ENCODE results near the gene GPR31. TPM values are rescaled to one million over a fixed set of nuclear protein-coding genes. Genes with fewer than 3 reads are reported as not detected.
A peak's percentile ranks its signal among the peaks of the same experiment; 100 is the strongest.

GPR31 gene
- total RNA-seq, 4 donors from 2014 or later = not detected

DNA sequence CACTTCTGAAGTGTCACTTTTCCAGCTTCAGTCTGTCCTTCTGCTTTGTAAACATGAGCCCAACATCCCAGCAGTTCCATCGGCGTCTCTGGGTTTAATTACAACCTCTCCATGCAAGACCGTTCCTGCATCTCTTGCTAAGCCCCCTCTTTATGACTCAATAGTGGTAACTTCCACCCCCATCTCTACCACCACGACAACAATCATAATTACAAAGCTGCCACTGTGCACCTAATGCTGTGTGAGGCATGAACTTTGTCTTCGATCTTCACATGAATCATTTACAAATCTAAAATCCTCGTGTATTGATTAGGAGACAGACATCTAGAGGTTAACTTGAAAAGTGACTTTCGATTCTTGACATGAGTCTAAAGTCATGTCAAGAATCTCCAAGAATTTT lies 39.8 kb downstream of the GPR31 start:
- no peak overlapping the region for H3K27ac ChIP-seq (replicated peaks in 1 of 4)
- peaks cover 0 to 50% (median 27%) of the 10 kb centered on the region in 4 donors for H3K4me1 ChIP-seq
- H3K36me3 ChIP-seq = no peaks in the 10 kb centered on the region
- no peaks in the 10 kb centered on the region for H3K27me3 ChIP-seq
- H3K4me3 ChIP-seq = no peak overlapping the region
- no peak for DNase-seq (ENCODE audit: extremely low spot score)
- intact Hi-C loops (cut with DNase I) = no loop called here
- no peak for TF ChIP-seq EP300 (IDR thresholded peaks at IDR 0.05)
- TF ChIP-seq, protein P1, sequence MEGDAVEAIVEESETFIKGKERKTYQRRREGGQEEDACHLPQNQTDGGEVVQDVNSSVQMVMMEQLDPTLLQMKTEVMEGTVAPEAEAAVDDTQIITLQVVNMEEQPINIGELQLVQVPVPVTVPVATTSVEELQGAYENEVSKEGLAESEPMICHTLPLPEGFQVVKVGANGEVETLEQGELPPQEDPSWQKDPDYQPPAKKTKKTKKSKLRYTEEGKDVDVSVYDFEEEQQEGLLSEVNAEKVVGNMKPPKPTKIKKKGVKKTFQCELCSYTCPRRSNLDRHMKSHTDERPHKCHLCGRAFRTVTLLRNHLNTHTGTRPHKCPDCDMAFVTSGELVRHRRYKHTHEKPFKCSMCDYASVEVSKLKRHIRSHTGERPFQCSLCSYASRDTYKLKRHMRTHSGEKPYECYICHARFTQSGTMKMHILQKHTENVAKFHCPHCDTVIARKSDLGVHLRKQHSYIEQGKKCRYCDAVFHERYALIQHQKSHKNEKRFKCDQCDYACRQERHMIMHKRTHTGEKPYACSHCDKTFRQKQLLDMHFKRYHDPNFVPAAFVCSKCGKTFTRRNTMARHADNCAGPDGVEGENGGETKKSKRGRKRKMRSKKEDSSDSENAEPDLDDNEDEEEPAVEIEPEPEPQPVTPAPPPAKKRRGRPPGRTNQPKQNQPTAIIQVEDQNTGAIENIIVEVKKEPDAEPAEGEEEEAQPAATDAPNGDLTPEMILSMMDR (IDR thresholded peaks at IDR 0.05) = no peak
- no peak for TF ChIP-seq POLR2A (IDR thresholded peaks at IDR 0.05; ENCODE audit: low read depth)
- no peak for TF ChIP-seq POLR2AphosphoS5 (IDR thresholded peaks at IDR 0.05)
- 90% methylated on average over 7 of the region's 7 CpGs for WGBS
- H3K9me3 ChIP-seq = no peaks in the 10 kb centered on the region

DNA sequence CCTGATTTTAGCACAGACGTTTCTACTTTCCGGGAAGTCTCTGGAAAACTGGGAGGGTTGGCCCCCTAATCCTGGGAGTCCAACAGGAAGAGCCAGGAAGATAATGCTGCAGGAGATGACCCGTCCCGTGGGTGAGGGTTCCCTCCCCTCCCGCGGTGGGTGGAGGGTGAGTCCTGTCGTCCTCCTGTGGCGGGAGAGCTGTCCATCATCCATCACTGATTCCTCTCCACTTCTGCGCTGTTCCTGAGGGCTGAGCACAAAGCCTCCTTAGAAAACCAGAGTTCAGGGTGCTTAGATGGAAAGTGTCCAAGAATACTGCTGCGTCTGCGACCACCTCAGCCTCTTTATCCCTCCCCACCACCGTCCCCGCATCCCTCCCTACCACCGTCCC lies 40.9 kb downstream of the GPR31 start:
- TF ChIP-seq, protein P1 (IDR thresholded peaks at IDR 0.05) = no peak
- TF ChIP-seq POLR2AphosphoS5 (IDR thresholded peaks at IDR 0.05) = no peak
- no peak for TF ChIP-seq EP300 (IDR thresholded peaks at IDR 0.05)
- no peak for TF ChIP-seq POLR2A (IDR thresholded peaks at IDR 0.05; ENCODE audit: low read depth)
- Histone ChIP-seq H3K36me3 (no peaks in the 10 kb centered on the region), H3K9me3 (no peaks in the 10 kb centered on the region), H3K4me3 (no peak overlapping the region), H3K27me3 (no peaks in the 10 kb centered on the region), H3K27ac (replicated peaks in 1 of 4) (peak overlapping the region in 2 of 4 donors; percentile 70 to 76), H3K4me1 (peaks cover 0 to 50% (median 27%) of the 10 kb centered on the region in 4 donors)
- WGBS = 84% methylated on average over 10 of the region's 14 CpGs
- intact Hi-C loops (cut with DNase I) = no loop called here
- DNase-seq (ENCODE audit: extremely low spot score) = no peak

- Histone ChIP-seq H3K4me1 (peaks cover 0 to 48% (median 27%) of the 10 kb centered on the region in 4 donors), H3K9me3 (no peaks in the 10 kb centered on the region), H3K36me3 (no peaks in the 10 kb centered on the region), H3K4me3 (peak overlapping the region; percentile 15 to 35 (median 30)), H3K27ac (replicated peaks in 1 of 4) (peak overlapping the region; percentile 40 to 76 (median 61)), H3K27me3 (no peaks in the 10 kb centered on the region)
- 43% methylated on average over 25 of the region's 25 CpGs for WGBS
- TF ChIP-seq EP300 (IDR thresholded peaks at IDR 0.05) (no peak), POLR2A (IDR thresholded peaks at IDR 0.05; ENCODE audit: low read depth) (no peak), POLR2AphosphoS5 (IDR thresholded peaks at IDR 0.05) (peak; percentile 31 to 73)
- TF ChIP-seq, protein P1 (IDR thresholded peaks at IDR 0.05) = peak in 1 of 3 experiments; percentile 1
- intact Hi-C loops (cut with DNase I) = no loop called here
- DNase-seq (ENCODE audit: extremely low spot score) = no peak
Measured at GRCh38 chr6:167116109-167116837, 41.5 kb downstream of the GPR31 start.

- Histone ChIP-seq H3K36me3 (no peaks in the 10 kb centered on the region), H3K4me1 (peaks cover 0 to 36% (median 16%) of the 10 kb centered on the region in 4 donors), H3K27me3 (no peaks in the 10 kb centered on the region), H3K9me3 (no peaks in the 10 kb centered on the region), H3K4me3 (no peak overlapping the region), H3K27ac (replicated peaks in 1 of 4) (no peak overlapping the region)
- TF ChIP-seq POLR2A (IDR thresholded peaks at IDR 0.05; ENCODE audit: low read depth) (no peak), POLR2AphosphoS5 (IDR thresholded peaks at IDR 0.05) (no peak), EP300 (IDR thresholded peaks at IDR 0.05) (no peak)
- TF ChIP-seq, protein P1 (IDR thresholded peaks at IDR 0.05) = no peak
- intact Hi-C loops (cut with DNase I) = no loop called here
- no peak for DNase-seq (ENCODE audit: extremely low spot score)
- WGBS = 81% methylated on average over 10 of the region's 10 CpGs
Measured at GRCh38 chr6:167115054-167115453, 42.7 kb downstream of the GPR31 start.

Measured in esophagus muscularis mucosa (tissue), 4 donors.